ENCODE data around the gene VSTM4. TPM values are rescaled to one million over a fixed set of nuclear protein-coding genes. Genes with fewer than 3 reads are reported as not detected.

The VSTM4 gene
- total RNA-seq, 1 donor from 2014 or later: 0.70 TPM

GRCh38 chr10:49140304-49141177 is 25.2 kb upstream of the VSTM4 start:
- no peak overlapping the region for H3K27ac Mint-ChIP-seq (ENCODE audit: unreplicated experiment)
- no peak for DNase-seq (ENCODE audit: extremely low spot score, unreplicated experiment)
- H3K4me3 Mint-ChIP-seq (ENCODE audit: unreplicated experiment): no peak overlapping the region
- TF ChIP-seq, protein P1, sequence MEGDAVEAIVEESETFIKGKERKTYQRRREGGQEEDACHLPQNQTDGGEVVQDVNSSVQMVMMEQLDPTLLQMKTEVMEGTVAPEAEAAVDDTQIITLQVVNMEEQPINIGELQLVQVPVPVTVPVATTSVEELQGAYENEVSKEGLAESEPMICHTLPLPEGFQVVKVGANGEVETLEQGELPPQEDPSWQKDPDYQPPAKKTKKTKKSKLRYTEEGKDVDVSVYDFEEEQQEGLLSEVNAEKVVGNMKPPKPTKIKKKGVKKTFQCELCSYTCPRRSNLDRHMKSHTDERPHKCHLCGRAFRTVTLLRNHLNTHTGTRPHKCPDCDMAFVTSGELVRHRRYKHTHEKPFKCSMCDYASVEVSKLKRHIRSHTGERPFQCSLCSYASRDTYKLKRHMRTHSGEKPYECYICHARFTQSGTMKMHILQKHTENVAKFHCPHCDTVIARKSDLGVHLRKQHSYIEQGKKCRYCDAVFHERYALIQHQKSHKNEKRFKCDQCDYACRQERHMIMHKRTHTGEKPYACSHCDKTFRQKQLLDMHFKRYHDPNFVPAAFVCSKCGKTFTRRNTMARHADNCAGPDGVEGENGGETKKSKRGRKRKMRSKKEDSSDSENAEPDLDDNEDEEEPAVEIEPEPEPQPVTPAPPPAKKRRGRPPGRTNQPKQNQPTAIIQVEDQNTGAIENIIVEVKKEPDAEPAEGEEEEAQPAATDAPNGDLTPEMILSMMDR (IDR thresholded peaks at IDR 0.05): no peak
- peaks cover 3% of the 10 kb centered on the region for H3K9me3 Mint-ChIP-seq (ENCODE audit: unreplicated experiment)
- no peaks in the 10 kb centered on the region for H3K4me1 Mint-ChIP-seq (ENCODE audit: unreplicated experiment)
- peaks cover 5% of the 10 kb centered on the region for H3K27me3 Mint-ChIP-seq (ENCODE audit: unreplicated experiment)
- H3K36me3 Mint-ChIP-seq (ENCODE audit: unreplicated experiment): no peaks in the 10 kb centered on the region

DNA sequence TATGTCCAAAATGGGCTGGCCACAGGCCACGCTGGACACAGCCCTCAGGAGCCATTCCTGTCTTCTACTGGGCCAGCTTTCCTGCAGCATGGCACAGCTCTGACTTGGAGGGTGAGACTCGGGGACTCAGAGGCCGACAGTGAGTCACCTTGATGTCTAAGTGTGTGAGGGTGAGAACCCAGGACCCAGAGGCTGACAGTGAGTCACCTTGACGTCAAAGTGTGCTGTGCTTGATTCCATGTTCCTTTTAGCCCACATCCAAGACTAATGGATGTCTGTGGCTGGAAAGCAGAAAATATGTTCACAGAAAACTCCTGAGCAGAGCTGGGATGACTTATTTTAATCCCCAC is 24.5 kb upstream of the VSTM4 start:
- H3K36me3 Mint-ChIP-seq (ENCODE audit: unreplicated experiment): no peaks in the 10 kb centered on the region
- TF ChIP-seq, protein P1 (IDR thresholded peaks at IDR 0.05): no peak
- no peak for DNase-seq (ENCODE audit: extremely low spot score, unreplicated experiment)
- peaks cover 5% of the 10 kb centered on the region for H3K27me3 Mint-ChIP-seq (ENCODE audit: unreplicated experiment)
- H3K27ac Mint-ChIP-seq (ENCODE audit: unreplicated experiment): no peak overlapping the region
- H3K4me1 Mint-ChIP-seq (ENCODE audit: unreplicated experiment): no peaks in the 10 kb centered on the region
- peaks cover 3% of the 10 kb centered on the region for H3K9me3 Mint-ChIP-seq (ENCODE audit: unreplicated experiment)
- no peak overlapping the region for H3K4me3 Mint-ChIP-seq (ENCODE audit: unreplicated experiment)

- Mint-ChIP-seq H3K36me3 (ENCODE audit: unreplicated experiment) (no peaks in the 10 kb centered on the region), H3K4me3 (ENCODE audit: unreplicated experiment) (no peak overlapping the region), H3K9me3 (ENCODE audit: unreplicated experiment) (peaks cover 3% of the 10 kb centered on the region), H3K4me1 (ENCODE audit: unreplicated experiment) (no peaks in the 10 kb centered on the region), H3K27me3 (ENCODE audit: unreplicated experiment) (peaks cover 8% of the 10 kb centered on the region), H3K27ac (ENCODE audit: unreplicated experiment) (no peak overlapping the region)
- TF ChIP-seq, protein P1 (IDR thresholded peaks at IDR 0.05): no peak
- DNase-seq (ENCODE audit: extremely low spot score, unreplicated experiment): peak; percentile 30
Observed at GRCh38 chr10:49139028-49139845, 23.9 kb upstream of the VSTM4 start.

DNA sequence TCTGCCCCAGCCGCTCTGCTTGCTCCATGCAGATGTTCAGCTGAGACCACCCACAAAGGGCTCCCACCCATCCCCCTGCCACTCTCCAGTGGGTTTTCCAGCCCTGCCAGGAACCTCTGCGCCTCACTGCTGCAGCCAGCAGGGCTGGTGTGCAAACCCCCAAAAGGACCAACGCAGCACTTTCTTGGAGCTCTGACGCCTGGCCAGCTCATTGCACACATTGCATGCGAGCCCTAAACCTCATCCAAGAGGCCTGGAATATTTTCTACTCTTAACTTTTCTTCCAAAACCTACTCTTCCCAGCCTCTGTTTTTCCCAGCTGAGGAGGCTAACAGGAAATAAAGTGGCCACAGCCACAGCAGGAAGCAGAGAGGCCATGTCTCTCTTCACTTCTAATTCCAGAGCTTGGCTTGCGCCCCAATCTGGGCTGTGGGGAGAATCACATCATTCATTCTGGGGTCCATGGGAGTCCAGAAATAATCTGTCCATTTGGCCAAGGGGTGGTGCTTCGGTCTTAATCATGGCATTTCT is 23.1 kb upstream of the VSTM4 start:
- TF ChIP-seq, protein P1 (IDR thresholded peaks at IDR 0.05): no peak
- Mint-ChIP-seq H3K36me3 (ENCODE audit: unreplicated experiment) (no peaks in the 10 kb centered on the region), H3K27me3 (ENCODE audit: unreplicated experiment) (peaks cover 8% of the 10 kb centered on the region), H3K4me1 (ENCODE audit: unreplicated experiment) (no peaks in the 10 kb centered on the region), H3K9me3 (ENCODE audit: unreplicated experiment) (peaks cover 3% of the 10 kb centered on the region), H3K4me3 (ENCODE audit: unreplicated experiment) (no peak overlapping the region), H3K27ac (ENCODE audit: unreplicated experiment) (no peak overlapping the region)
- peak; percentile 69 for DNase-seq (ENCODE audit: extremely low spot score, unreplicated experiment)

GRCh38 chr10:49136525-49136924 is 21.2 kb upstream of the VSTM4 start:
- Mint-ChIP-seq H3K27me3 (ENCODE audit: unreplicated experiment) (peaks cover 8% of the 10 kb centered on the region), H3K4me3 (ENCODE audit: unreplicated experiment) (no peak overlapping the region), H3K27ac (ENCODE audit: unreplicated experiment) (no peak overlapping the region), H3K4me1 (ENCODE audit: unreplicated experiment) (no peaks in the 10 kb centered on the region), H3K36me3 (ENCODE audit: unreplicated experiment) (no peaks in the 10 kb centered on the region), H3K9me3 (ENCODE audit: unreplicated experiment) (peaks cover 3% of the 10 kb centered on the region)
- TF ChIP-seq, protein P1 (IDR thresholded peaks at IDR 0.05): no peak
- no peak for DNase-seq (ENCODE audit: extremely low spot score, unreplicated experiment)

Data from osteocyte (in vitro differentiated cells).